SW 1271 (cell line): Measurements from ENCODE around the gene GP1BB.
A peak's percentile ranks its signal among the peaks of the same experiment; 100 is the strongest.
"Not testable (repeated sequence)": the region's sequence is repeated elsewhere in the genome, so short reads cannot be mapped to it uniquely, and the experiment has no call there.

Experiments used
- DNase-seq, 2 experiments: peaks; one replicate each; lab custom pipeline; 2025; lab: John Stamatoyannopoulos, UW

Gene GP1BB

DNA sequence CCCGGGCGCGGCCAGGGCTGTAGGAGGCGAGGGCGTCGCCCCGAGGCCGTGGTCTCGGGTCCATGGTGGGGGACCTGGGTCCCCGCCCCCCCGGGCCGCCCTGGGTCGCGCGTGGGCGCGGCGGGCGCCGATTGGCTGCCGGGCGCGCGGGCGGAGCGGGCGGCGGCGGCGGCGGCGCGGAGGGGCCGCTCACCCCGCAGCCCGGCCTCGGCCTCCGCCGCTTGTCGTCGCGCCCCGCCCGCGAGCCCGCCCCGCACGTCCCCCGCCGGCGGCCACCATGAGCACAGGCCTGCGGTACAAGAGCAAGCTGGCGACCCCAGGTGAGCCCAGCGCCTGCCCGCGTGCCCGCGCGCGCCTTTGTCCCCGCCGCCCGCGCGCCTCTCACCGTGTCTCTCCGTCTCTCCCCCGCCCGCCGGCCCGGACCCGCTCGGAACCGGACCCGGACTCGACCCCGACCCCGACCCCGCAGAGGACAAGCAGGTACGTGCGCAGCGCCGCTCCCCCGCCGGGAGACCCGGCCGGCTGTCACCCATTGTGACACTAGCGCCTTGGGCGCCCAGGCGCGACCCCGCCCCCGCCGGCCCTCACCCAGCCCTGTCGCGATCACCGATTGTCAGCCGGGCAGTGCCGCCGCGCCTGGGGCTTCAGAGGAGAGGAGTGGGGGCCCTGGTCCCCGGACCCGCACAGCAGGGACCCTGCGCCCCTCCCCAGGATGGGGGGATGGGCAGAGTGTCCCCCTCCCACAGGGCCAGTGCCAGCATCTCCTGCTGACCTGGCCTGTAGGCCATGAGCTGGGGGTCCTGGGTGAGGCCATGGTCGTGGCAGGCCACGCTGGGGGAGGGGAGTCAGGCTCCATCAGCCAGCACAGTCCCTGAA lies 8.8 kb upstream of the GP1BB start, which contains the start of gene SEPTIN5:
TSS of gene SEPTIN5 (plus strand) at position 192 of the 876 bp plus-strand sequence. CDS start at position 278, 86 bp downstream.
- no peak for DNase-seq

DNA sequence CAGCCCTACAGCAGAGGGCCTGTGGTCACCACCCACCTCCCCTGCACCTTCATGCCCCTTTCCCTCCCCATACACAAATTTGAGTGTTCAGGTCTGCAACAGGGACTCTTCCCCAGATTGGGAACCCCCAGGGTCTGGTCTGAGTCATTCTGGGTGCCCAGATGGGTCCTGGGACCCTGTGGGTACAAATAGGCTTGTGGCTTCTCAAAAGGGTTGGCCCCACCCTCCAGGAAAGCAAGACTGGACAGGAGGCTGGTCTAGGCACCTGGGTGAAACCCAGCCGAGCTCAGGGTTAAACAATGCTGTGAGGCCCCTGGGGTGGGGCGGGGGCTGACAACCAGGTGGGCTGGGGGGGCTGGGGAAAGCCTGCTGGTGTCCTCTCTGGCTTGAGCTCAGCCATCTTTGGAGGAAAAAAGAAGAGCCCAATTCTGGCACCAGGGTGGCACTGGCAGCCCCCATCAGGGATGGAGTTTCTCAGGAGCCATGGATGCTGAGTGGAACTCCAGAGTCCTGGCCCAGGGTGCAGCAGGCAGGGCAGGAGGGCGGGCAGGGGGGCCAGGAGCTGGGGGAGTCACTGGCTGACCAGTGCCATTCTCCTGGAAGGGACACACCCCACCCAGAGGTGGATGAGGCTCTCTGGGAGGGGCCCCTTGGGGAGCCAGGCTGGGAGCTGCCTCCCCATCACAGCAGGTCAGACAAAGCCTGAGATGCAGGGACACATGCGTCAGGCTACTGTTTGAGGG lies 8.0 kb upstream of the GP1BB start:
- DNase-seq, result no peak

DNA sequence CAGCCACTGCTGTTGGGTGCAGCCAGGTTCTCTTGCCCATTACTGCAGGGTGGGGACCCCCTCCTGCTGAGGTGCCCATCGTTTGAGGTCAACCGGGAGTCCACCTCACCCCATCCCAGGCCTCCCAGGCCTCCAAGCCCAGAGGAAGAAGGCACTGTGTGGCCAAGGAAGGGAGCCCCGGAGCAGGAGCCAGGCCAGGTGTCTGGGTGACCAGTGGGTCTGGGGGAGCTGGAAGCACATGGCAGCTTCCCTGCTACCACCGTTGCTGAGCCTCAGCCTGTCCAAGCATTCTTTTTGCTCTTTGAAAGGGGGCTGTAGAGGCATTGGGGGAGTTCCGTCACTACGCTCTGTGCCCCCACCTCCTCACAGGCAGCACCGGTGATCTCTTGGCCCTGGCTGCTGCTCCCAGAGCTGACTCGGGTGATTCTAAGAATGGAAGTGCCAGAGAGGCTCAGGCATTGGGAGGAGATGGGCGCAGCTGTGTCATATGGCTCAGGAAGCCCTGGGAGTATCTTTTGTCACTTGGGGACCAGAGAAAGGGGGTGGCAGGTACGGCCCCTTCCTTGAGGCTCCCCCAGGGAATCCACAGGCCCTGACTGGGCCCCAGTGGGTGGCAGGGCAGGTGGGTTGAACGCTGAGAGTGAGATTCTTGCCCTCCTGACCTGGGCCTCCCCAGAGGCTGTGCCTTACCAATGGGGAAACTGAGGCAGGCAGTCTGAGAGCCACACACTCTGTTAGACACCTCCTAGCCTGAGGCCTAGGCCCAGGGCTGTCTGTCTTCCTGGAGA lies 7.1 kb upstream of the GP1BB start:
- DNase-seq, result no peak

DNA sequence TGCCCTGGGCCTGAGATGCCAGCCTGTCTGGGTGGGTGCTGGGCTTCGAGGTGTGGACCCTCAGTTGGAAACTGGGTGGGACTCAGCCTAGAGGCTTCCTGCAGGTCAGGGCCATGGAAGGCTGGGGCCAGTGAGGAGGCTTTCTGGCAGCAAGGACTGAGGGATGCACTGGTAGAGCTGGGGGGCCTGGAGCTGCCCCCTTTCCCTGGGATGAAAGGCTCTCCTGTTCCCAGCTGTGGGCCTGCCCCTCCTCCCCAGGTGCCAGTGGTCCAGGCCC lies 6.6 kb upstream of the GP1BB start:
- no peak for DNase-seq

DNA sequence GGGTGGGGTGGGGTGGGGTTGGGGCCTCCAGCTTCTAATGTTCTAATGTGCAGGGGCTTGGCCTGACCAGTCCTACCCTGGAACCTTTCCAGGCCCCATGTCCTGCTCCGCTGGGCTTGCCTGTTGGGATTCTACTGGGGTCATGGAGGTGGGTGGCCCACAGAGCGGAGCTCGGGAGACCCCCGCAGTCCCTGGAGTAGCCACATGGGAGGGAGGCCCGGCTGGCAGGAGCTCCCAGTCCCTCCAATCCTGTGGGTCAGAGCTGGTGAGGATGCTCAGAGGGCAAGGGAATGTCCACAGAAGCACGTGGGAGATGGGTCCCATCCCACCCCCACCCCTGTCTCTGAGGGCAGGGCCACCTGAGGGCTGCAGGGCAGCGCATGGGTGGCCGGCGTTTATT lies 6.2 kb upstream of the GP1BB start:
- DNase-seq, result no peak

DNA sequence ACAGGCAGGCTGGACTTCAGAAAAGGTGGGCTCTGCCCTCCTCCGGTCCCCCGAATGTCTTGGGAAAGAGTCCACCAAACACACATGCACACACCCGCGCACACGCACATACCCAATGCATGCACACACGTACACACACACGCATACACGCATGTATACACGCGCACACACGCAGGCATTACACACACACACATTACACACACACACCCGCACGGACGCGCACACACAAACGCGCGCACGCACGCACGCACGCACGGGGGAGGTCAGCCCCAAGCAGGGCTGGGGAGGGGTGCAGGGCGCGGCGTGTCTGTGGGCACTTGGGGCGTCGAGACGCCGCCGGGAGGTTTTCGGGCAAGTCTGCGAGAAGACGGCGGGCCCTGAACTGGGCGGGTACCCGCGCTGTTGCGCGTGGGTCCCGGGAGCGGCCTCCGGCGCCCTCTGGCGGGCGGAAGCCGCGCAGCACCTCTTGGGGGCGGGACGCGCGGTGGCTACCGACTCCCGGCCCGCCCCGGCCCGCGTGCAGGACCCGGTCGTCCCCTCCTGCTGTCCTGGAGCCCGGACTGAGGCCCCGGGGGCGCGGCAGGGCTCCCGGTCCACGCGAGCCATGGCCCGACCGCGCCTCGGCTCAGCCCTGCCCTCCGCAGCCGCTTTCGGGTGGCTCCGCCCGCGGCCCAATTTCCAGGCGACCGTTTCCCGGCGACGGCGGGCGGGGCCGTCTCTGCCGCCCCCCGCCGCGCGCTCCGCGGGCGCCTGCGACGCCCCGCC lies 5.5 kb upstream of the GP1BB start:
- DNase-seq, result peak in 1 of 2 experiments; percentile 33

DNA sequence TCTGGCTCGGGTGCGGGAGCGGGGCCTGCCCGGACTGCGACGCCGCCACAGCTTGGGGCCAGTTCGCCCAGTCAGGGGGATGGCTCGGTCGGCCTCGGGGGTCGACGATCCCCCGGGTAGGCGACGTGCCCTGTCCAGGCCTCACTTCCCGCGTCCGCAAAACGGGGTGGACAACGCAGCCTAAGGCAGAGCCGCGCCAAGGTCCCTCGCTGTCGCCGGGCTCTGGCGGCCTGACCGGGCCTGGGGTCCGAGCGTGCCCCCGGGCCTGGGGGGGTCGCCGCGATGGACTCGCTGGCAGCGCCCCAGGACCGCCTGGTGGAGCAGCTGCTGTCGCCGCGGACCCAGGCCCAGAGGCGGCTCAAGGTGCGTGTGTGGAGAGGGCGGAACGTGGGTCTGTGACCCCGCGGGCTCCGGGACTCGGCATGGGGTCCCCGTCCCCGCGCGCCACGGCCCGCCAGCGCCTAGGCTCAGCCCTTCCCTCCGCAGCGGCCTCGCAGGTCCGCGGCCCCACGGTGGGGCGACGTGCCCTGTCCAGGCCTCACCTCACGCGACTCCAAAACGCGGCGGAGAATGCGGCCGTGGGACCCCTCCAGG lies 4.8 kb upstream of the GP1BB start:
- DNase-seq, result no peak

DNA sequence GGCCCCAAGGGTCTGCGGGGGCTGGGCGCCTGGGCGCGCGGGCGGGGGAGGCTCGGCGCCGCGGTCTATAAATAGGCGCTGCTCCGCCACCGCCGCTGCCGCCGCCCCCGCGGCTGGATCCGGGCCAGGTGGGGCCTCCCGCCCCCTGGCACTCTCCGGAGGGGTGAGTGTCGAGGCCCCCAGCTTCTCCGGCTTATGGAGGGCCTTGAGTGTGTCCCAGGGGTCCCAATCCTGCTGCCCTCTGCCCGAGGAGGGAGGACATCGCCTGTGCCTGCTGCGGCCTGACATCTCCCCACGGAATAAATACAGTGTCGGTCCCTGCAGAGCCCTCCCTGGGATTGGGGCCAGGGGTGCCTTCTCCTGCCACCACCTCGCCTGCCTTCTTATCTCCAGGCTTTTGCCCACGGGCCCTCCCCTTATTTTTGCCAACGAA lies 4.3 kb upstream of the GP1BB start:
- no peak for DNase-seq

DNA sequence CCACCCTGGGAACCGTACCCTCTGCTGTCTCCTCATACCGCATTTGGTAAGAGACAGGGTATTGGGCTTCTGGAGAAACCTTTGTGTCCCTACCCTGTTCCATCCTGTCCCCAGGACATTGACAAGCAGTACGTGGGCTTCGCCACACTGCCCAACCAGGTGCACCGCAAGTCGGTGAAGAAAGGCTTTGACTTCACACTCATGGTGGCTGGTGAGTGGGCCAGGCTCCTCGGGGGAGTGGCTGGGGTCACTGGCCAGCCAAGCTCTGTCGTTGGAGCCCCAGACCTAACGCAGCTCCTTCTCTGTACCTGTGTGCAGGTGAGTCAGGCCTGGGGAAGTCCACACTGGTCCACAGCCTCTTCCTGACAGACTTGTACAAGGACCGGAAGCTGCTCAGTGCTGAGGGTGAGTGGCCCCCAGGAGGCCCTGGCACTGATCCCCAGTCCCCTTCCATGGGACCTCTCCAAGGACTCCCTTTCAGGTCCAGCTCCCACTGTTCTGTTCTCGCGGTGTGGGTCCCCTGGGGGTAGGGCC lies 3.8 kb upstream of the GP1BB start:
- no peak for DNase-seq

DNA sequence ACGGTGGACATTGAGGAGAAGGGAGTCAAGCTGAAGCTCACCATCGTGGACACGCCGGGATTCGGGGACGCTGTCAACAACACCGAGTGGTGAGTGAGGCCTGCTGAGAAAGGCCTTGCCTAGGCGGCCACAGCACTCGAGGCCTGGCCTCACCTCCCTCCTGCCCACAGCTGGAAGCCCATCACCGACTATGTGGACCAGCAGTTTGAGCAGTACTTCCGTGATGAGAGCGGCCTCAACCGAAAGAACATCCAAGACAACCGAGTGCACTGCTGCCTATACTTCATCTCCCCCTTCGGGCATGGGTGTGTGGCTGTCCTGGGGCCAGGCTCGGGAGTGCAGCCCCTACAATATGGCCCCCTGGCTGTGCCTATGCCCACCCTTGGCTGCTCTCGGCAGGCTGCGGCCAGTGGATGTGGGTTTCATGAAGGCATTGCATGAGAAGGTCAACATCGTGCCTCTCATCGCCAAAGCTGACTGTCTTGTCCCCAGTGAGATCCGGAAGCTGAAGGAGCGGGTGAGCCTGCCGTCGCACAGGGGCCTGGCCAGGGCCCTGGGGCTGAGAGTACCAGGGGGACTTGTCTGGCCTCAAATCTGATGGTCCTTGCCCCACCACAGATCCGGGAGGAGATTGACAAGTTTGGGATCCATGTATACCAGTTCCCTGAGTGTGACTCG lies 3.0 kb upstream of the GP1BB start:
- no peak for DNase-seq

DNA sequence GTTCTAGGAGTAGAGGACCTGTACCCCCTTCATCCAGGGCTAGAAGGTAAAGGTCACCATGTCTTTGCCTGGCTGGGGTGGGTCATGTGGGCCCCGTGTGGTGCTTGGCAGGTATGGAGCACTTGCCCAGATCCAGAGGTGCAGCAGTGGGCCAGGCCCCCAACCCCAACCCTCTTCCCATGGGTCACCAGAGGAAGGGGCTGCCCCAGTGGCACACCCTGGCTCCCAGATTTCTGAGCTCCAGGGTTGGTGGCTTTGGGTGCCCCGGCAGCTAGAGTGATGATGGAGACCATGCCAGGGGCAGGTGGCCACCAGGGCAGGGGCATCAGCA lies 2.4 kb upstream of the GP1BB start:
- DNase-seq, result no peak

DNA sequence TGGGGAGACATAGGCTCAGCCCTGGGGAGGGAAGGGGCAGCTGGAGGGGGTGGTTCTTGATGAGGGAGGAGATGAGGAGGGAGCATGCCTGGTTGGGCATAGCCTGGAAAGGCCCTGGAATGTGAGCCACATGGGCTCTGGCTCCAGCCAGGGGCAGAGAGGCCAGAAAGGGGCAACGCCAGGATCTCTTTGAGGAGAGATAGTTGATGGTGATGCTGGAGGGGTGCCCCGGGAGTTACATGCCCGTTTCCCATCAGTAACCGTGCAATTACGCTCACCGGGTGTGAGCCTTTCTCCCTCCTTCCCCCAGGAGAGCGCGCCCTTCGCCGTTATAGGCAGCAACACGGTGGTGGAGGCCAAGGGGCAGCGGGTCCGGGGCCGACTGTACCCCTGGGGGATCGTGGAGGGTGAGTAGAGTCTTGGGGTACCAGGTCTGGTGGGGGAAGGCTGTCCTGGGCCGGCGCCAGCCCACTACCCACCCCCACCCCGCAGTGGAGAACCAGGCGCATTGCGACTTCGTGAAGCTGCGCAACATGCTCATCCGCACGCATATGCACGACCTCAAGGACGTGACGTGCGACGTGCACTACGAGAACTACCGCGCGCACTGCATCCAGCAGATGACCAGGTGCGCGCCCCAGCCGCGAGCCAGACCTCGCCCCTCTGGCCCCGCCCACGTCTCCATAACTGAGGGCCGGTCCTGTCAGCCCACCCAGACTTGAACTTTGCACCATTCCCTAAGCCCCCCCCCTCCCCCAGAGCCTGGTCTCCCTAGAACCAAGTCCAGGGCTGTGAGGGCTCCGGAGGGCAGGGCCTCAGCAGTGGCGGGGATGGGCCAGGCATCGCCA lies 1.8 kb upstream of the GP1BB start:
- no peak for DNase-seq

DNA sequence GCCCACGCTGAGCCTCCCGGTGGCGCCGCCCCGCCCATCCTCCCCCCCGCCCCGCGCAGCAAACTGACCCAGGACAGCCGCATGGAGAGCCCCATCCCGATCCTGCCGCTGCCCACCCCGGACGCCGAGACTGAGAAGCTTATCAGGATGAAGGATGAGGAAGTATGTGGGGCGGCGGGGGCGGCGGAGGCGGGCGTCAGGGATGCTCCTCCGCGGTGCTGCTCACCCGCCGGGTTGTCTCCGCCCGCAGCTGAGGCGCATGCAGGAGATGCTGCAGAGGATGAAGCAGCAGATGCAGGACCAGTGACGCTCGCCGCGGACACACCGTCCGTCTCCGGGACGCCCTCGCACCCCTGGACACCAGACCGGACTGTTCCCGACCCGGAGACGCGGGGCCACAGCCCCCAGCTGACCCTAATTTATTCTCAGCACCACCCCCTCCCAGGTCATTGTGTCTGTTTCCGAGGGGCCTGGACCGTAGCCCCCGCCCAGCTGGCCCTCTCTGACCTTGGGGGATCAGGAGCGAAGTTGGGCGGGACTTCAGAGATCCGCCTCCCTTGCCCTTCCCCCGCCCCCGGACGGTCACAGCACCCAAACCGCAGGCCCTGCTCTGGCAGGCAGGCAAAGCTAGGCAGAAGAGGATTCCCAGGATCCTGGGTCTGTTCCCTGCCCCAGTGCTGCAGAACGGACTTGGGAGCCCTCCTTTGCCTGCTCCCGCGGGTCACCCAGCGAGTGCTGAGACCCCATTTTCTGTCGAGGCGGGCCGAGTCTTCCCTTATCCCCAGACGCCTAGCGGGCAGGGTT lies 959 bp upstream of the GP1BB start:
- DNase-seq, result no peak

DNA sequence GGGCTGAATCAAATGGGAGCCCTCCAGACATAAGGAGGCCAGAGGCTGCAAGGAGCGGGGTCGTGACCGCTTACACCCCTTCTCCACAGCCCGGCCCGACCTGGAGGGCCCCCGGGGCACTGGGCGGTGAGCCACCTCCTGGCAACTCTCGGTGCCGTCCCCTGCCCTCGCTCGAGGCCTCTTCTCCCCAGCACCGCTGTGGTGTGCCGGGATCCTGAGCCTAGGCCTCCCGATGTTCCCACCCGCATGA lies 432 bp upstream of the GP1BB start:
- DNase-seq, result no peak

DNA sequence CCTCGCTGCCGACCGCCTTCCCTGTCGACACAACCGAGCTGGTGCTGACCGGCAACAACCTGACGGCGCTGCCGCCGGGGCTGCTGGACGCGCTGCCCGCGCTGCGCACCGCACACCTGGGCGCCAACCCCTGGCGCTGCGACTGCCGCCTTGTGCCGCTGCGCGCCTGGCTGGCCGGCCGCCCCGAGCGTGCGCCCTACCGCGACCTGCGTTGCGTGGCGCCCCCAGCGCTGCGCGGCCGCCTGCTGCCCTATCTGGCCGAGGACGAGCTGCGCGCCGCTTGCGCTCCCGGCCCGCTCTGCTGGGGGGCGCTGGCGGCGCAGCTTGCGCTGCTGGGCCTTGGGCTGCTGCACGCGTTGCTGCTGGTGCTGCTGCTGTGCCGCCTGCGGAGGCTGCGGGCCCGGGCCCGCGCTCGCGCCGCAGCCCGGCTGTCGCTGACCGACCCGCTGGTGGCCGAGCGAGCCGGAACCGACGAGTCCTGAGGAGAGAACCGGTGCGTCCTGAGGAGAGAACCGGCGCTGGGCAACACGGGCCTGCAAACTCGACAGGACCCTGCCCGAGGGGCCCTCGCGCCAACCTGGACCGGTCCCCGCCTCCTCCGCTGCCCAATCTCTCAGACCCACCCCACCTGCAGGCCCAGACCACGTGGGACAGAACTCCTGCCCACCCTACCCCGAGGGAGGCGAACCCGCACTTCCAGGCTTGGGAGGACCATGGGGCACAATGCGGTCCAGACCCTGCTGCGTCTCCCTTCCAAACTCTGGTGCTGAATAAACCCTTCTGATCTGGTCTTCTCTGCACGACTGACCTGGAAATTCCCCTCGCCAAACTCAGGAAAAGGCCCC lies 866 bp downstream of the GP1BB start:
- peak in 1 of 2 experiments; percentile 7 for DNase-seq

DNA sequence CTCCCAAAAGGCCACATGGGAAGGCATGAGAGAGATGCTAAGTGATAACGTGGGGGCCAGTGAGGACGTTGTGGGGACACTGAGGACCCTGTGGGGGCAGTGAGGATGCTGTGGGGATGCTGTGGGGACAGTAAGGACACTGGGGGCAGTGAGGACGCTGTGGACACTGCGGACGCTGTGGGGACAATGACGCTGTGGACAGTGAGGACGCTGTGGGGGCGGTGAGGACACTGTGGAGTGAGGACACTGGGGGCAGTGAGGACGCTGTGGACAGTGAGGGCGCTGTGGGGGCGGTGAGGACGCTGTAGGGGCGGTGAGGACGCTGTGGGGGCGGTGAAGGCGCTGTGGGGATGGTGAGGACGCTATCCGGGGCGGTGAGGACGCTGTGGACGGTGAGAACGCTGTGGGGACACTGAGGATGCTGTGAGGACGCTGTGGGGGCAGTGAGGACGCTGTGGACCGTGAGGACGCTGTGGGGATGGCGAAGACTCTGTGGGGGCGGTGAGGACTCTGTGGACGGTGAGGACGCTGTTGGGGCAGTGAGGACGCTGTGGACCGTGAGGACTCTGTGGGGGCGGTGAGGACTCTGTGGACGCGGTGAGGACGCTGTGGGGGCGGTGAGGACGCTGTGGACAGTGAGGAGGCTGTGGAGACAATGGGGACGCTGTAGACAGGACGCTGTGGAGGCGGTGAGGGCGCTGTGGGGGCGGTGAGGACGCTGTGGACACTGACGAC lies 1.8 kb downstream of the GP1BB start:
- no peak for DNase-seq

DNA sequence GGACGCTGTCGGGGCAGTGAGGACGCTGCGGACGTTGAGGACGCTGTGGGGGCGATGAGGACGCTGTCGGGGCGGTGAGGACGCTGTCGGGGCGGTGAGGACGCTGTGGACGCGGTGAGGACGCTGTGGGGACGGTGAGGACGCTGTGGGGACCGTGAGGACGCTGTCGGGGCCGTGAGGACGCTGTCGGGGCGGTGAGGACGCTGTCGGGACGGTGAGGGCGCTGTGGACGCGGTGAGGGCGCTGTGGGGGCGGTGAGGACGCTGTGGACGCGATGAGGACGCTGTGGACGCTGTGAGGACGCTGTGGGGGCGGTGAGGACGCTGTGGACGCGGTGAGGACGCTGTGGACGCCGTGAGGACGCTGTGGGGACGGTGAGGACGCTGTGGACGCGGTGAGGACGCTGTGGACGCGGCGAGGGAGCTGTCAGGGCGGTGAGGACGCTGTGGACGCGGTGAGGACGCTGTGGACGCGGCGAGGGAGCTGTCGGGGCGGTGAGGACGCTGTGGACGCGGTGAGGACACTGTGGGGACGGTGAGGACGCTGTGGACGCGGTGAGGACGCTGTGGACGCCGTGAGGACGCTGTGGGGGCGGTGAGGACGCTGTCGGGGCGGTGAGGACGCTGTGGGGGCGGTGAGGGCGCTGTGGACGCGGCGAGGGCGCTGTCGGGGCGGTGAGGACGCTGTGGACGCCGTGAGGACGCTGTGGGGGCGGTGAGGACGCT lies 2.9 kb downstream of the GP1BB start:
- DNase-seq, result not testable (repeated sequence)
